DOHH2 (cell line): Measurements from ENCODE around the gene TMEM187.

Experiments
- CTCF ChIP-seq: fragments of 200-600 bp; sonication (generic); IDR thresholded peaks from one replicate; pipeline ENCODE4 v1.5.1; 2014; ENCODE audit warnings: antibody characterized with exemption, mild to moderate bottlenecking, low read depth, low read length; ENCODE audit not compliant: poor library complexity, severe bottlenecking
- EZH2phosphoT487 ChIP-seq: fragments of 200-600 bp; sonication (generic); IDR thresholded peaks from 2 replicates; pipeline ENCODE4 v1.6.1; 2017; ENCODE audit warnings: borderline replicate concordance, mild to moderate bottlenecking, antibody characterized with exemption, low read length, moderate library complexity, mixed read lengths

DNA sequence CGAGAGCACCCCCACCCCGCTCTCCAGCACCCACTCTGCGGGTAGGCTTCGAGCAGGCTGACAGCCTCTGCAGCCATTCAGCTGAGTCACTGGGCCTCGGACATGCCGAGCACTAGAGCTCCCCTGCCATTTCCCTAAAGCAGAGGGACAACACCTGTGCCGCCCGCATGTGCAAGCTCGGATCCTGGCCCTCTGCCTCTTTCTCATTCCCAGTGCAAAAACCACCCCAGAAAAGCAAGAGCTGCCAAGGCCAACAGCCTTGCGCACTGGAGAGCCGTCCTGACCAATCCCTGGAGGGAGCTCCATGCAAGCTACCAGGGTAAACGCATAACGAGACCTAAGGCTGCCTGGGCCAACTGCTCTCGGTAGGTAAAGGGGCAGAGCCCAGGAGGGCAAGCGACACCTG lies 6.3 kb upstream of the TMEM187 start:
- TF ChIP-seq CTCF, result no peak
- no peak for TF ChIP-seq EZH2phosphoT487
